ENCODE results near the gene TMEM187. TPM values are rescaled to one million over a fixed set of nuclear protein-coding genes. Genes with fewer than 3 reads are reported as not detected.

The TMEM187 gene
- total and polyA plus RNA-seq, 2 of the 4 experiments (the other 2 are of a cell fraction) = 3.4 to 6.2 TPM

- Histone ChIP-seq H3K27me3 (ENCODE audit: control insufficient read depth, insufficient read depth, low read length) (no peaks in the 10 kb centered on the region), H3K4me1 (ENCODE audit: control insufficient read depth, insufficient read depth, low read length) (peaks cover 4% of the 10 kb centered on the region), H3K23ac (ENCODE audit: low read depth, low read length) (no peak overlapping the region), H3K4ac (ENCODE audit: low read depth, low read length) (peak overlapping the region; percentile 72), H3K14ac (replicated peaks; ENCODE audit: low read depth, low read length) (peak overlapping the region; percentile 19; the same call in 1 of the 2 replicates), H2AK9ac (replicated peaks; ENCODE audit: low read depth, low read length, poor library complexity) (peak overlapping the region; percentile 93), H2AFZ (replicated peaks; ENCODE audit: low read length, poor library complexity) (peak overlapping the region; percentile 78), H3K56ac (ENCODE audit: extremely low read depth, insufficient read depth, low read length) (no peak overlapping the region), H4K91ac (ENCODE audit: insufficient read depth, low read depth, low read length) (peak overlapping the region; percentile 31), H3K4me2 (ENCODE audit: low read depth, low read length) (no peak overlapping the region), H2BK5ac (ENCODE audit: low read depth, low read length, poor library complexity, severe bottlenecking) (peak overlapping the region; percentile 30), H2AK5ac (ENCODE audit: low read depth, low read length) (peak overlapping the region; percentile 92), H4K20me1 (ENCODE audit: insufficient read depth, low read length) (no peaks in the 10 kb centered on the region), H3K9me1 (ENCODE audit: insufficient read depth, low read length) (no peaks in the 10 kb centered on the region), H3K9ac (ENCODE audit: low read depth, low read length) (peak overlapping the region; percentile 26; the same call in 1 of the 2 replicates), H3K79me1 (ENCODE audit: low read depth in 1 of 2, low read length in 2 of 2) (peaks cover 0 to 6% of the 10 kb centered on the region in 2 experiments; a peak in 2 of 4 replicates), H3K36me3 (ENCODE audit: control insufficient read depth, insufficient read depth, low read length) (peaks cover 75% of the 10 kb centered on the region), H2BK15ac (ENCODE audit: low read depth, low read length) (no peak overlapping the region), H3K9me3 (ENCODE audit: control insufficient read depth, insufficient read depth, low read length) (no peaks in the 10 kb centered on the region), H2BK120ac (ENCODE audit: low read depth, low read length) (no peak overlapping the region; the same call in 1 of the 2 replicates), H2BK20ac (ENCODE audit: low read depth, low read length) (no peak overlapping the region), H4K5ac (ENCODE audit: low read depth, low read length) (peak overlapping the region; percentile 47; the same call in 1 of the 2 replicates), H3K18ac (ENCODE audit: low read depth, low read length) (no peak overlapping the region; the same call in 1 of the 2 replicates), H4K8ac (ENCODE audit: low read depth in 2 of 2, low read length in 2 of 2) (peak overlapping the region; percentile 69 to 87), H3K4me3 (ENCODE audit: insufficient read depth, low read depth, low read length) (no peak overlapping the region), H3K27ac (ENCODE audit: insufficient read depth, low read length) (peak overlapping the region; percentile 61)
- DNase-seq (peak; percentile 50), ATAC-seq (ENCODE audit: low read depth) (peak; percentile 92)
- ChIA-PET POLR2A (ENCODE audit: unreplicated experiment) (no interaction called here), CTCF (no interaction called here)
- intact Hi-C loops (cut with micrococcal nuclease) (loop anchor here (1.0 kb wide), 1 partner anchor 189 kb away; the partner anchor contains the start of gene PLXNB3), in situ Hi-C loops (cut with MboI; ENCODE audit: low sequenced_read_pairs) (no loop called here), dilution Hi-C loops (cut with HindIII; ENCODE audit: low sequenced_read_pairs, unreplicated experiment) (no loop called here)
- WGBS, 2 experiments (ENCODE audit: extremely low coverage in 2 of 2, insufficient read length in 1 of 2) = 24% methylated on average over 12 of the region's 33 CpGs; no CpG with 5 or more reads in 1 of the 2 experiments
- BruUV-seq (replicated peaks) = no TSS peak
- TF ChIP-seq, protein P1, sequence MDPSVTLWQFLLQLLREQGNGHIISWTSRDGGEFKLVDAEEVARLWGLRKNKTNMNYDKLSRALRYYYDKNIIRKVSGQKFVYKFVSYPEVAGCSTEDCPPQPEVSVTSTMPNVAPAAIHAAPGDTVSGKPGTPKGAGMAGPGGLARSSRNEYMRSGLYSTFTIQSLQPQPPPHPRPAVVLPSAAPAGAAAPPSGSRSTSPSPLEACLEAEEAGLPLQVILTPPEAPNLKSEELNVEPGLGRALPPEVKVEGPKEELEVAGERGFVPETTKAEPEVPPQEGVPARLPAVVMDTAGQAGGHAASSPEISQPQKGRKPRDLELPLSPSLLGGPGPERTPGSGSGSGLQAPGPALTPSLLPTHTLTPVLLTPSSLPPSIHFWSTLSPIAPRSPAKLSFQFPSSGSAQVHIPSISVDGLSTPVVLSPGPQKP (IDR thresholded peaks at IDR 0.05; ENCODE audit: borderline replicate concordance, low read depth, low read length) = no peak
- TF ChIP-seq RAD21 (IDR thresholded peaks at IDR 0.05; ENCODE audit: low read length) = peak; percentile 82
- TF ChIP-seq SMC3 (IDR thresholded peaks at IDR 0.05; ENCODE audit: low read depth, low read length) = peak; percentile 61
- TF ChIP-seq POLR2A (IDR thresholded peaks at IDR 0.05; ENCODE audit: low read depth, low read length) = no peak
- TF ChIP-seq FOS (IDR thresholded peaks at IDR 0.05; ENCODE audit: low read depth, low read length) = no peak
- TF ChIP-seq, protein P2, sequence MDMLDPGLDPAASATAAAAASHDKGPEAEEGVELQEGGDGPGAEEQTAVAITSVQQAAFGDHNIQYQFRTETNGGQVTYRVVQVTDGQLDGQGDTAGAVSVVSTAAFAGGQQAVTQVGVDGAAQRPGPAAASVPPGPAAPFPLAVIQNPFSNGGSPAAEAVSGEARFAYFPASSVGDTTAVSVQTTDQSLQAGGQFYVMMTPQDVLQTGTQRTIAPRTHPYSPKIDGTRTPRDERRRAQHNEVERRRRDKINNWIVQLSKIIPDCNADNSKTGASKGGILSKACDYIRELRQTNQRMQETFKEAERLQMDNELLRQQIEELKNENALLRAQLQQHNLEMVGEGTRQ (IDR thresholded peaks at IDR 0.05; ENCODE audit: low read depth, low read length) = no peak
- TF ChIP-seq CEBPB (IDR thresholded peaks at IDR 0.05; ENCODE audit: low read depth, low read length) = no peak
- no peak for TF ChIP-seq BHLHE40 (IDR thresholded peaks at IDR 0.05; ENCODE audit: low read depth, low read length)
- TF ChIP-seq RCOR1 (IDR thresholded peaks at IDR 0.05; ENCODE audit: insufficient replicate concordance, low read length) = no peak
- TF ChIP-seq MAZ (IDR thresholded peaks at IDR 0.05; ENCODE audit: borderline replicate concordance, low read depth, low read length) = peak; percentile 38; the same call in 1 of the 2 replicates
- TF ChIP-seq MXI1 (IDR thresholded peaks at IDR 0.05; ENCODE audit: borderline replicate concordance, low read depth, low read length) = no peak
- TF ChIP-seq CTCF (conservative IDR thresholded peaks at IDR 0.05; ENCODE audit: low read depth, low read length) = peak; percentile 85
- no peak for TF ChIP-seq NFE2L2 (IDR thresholded peaks at IDR 0.05; ENCODE audit: low read depth, low read length)
- no peak for TF ChIP-seq RFX5 (IDR thresholded peaks at IDR 0.05; ENCODE audit: low read depth, low read length)
- TF ChIP-seq CHD1 (IDR thresholded peaks at IDR 0.05; ENCODE audit: low read depth, low read length) = no peak
- no peak for TF ChIP-seq MAFK (IDR thresholded peaks at IDR 0.05; ENCODE audit: low read depth, low read length)
These were observed 19.2 kb upstream of the TMEM187 start for GRCh38 chrX:153953342-153953830.

All from IMR-90 (cell line).